B cell (primary cell): ENCODE data around the gene SUV39H2.

ENCODE experiments used
- EZH2 ChIP-seq: IDR thresholded peaks from 2 replicates; pipeline ENCODE4 v1.6.1; 2012; ENCODE audit warnings: borderline replicate concordance, low read depth, mild to moderate bottlenecking, moderate library complexity, low read length; ENCODE audit not compliant: insufficient read depth, poor library complexity, severe bottlenecking
- TF ChIP-seq, protein P1 (sequence below): fragments of 200-600 bp; IDR thresholded peaks from one replicate; pipeline ENCODE4 v1.8.0; 2022; ENCODE audit warnings: antibody characterized with exemption, mild to moderate bottlenecking

DNA sequence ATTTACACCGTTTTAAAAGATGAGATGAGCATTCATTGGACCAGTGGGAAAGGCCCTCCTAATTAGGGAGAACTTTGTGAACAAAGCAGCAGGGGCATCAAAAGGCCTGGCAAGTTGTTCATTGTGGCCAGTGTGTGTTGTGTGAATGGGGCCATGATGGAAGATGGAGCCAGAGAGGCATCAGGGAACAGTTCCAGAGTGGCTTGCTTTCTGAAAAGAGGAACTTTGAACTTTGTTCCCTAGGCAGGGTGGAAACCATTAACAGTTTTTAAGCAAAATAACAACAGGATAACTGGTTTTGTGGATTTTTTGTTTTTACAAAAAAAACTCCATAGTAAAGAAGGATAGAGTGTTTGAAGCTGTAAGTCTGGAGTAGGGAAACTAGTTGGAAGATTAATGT lies 12.5 kb downstream of the SUV39H2 start:
- TF ChIP-seq, protein P1, sequence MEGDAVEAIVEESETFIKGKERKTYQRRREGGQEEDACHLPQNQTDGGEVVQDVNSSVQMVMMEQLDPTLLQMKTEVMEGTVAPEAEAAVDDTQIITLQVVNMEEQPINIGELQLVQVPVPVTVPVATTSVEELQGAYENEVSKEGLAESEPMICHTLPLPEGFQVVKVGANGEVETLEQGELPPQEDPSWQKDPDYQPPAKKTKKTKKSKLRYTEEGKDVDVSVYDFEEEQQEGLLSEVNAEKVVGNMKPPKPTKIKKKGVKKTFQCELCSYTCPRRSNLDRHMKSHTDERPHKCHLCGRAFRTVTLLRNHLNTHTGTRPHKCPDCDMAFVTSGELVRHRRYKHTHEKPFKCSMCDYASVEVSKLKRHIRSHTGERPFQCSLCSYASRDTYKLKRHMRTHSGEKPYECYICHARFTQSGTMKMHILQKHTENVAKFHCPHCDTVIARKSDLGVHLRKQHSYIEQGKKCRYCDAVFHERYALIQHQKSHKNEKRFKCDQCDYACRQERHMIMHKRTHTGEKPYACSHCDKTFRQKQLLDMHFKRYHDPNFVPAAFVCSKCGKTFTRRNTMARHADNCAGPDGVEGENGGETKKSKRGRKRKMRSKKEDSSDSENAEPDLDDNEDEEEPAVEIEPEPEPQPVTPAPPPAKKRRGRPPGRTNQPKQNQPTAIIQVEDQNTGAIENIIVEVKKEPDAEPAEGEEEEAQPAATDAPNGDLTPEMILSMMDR: no peak
- no peak for TF ChIP-seq EZH2
